H7 (cell line): ENCODE data around the gene TMEM178A. TPM values are rescaled to one million over a fixed set of nuclear protein-coding genes. Genes with fewer than 3 reads are reported as not detected.
"Not testable (repeated sequence)": the region's sequence is repeated elsewhere in the genome, so short reads cannot be mapped to it uniquely, and the experiment has no call there.

Experiments used
- DNase-seq: peaks from one replicate; pipeline ENCODE4 v3.0.0; 2012
- H3K27me3 ChIP-seq: 2 replicates; pipeline ENCODE4 v1.6.0; 2011; ENCODE audit warnings: mild to moderate bottlenecking, low read length; ENCODE audit not compliant: control insufficient read depth, insufficient read depth
- H3K36me3 ChIP-seq: replicated peaks from 2 replicates; pipeline ENCODE4 v1.5.1; 2011; ENCODE audit warnings: low read length; ENCODE audit not compliant: control insufficient read depth, insufficient read depth
- H3K4me3 ChIP-seq: 2 replicates; pipeline ENCODE4 v1.5.1; 2011; ENCODE audit warnings: low read depth, mild to moderate bottlenecking, control low read depth, low read length, moderate library complexity; ENCODE audit not compliant: insufficient read depth
- total RNA-seq: library from RNA; depleted of rRNA; stranded (reverse); fragments of >200 nt; shearing (Covaris generic); gene quantifications from 2 replicates; pipeline ENCODE4 v1.2.3, GENCODE V29; 2014; rRNA removed

The TMEM178A gene
- total RNA-seq = 7.1 and 8.1 TPM in 2 replicates

DNA sequence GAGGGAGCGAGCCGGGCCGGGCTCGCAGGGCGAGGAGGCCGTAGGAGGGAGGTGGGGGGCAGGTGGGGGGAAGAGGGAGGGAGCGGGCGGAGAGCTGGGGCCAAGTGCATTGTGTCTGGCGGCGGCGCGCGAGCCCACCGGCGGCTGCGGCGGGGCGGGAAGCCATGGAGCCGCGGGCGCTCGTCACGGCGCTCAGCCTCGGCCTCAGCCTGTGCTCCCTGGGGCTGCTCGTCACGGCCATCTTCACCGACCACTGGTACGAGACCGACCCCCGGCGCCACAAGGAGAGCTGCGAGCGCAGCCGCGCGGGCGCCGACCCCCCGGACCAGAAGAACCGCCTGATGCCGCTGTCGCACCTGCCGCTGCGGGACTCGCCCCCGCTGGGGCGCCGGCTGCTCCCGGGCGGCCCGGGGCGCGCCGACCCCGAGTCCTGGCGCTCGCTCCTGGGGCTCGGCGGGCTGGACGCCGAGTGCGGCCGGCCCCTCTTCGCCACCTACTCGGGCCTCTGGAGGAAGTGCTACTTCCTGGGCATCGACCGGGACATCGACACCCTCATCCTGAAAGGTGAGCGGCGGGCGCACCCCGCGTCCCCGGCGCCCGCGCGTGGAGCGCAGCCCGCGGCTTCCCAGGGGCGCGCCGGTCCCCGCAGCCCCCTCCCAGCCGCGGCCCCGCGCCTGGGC lies at the start of gene TMEM178A:
TMEM178A (plus strand) TSS at position 107 of the 680 bp plus-strand sequence; CDS start at position 165, 58 bp downstream.
- H3K4me3 ChIP-seq = peak within 1 kb of the TSS; percentile 70
- H3K27me3 ChIP-seq = peaks cover 24% of the 10 kb centered on the region
- peak; percentile 93 for DNase-seq
- no peaks in the 10 kb centered on the region for H3K36me3 ChIP-seq

DNA sequence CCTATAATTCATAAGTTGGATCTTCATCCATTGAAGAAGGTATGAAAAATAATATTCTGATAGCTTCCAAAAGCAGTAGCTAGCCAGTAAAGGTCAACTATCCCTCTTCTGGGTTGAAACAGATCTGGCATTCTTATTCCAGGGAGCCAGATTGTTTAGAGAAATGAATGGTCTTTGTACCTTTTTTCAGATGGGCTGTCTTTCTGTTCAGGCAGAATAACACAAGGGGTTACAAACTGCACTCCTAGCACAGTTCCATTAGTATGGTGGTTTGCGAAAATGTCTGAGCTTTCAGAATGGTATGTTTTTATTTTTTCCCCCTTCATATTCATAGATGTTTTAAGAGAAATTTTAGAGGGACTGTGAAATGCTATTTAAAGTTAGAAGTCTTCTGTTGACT lies 47.5 kb upstream of the TMEM178A start:
- no peak for DNase-seq
- Histone ChIP-seq H3K27me3 (no peaks in the 10 kb centered on the region), H3K36me3 (no peaks in the 10 kb centered on the region), H3K4me3 (no peak overlapping the region)

DNA sequence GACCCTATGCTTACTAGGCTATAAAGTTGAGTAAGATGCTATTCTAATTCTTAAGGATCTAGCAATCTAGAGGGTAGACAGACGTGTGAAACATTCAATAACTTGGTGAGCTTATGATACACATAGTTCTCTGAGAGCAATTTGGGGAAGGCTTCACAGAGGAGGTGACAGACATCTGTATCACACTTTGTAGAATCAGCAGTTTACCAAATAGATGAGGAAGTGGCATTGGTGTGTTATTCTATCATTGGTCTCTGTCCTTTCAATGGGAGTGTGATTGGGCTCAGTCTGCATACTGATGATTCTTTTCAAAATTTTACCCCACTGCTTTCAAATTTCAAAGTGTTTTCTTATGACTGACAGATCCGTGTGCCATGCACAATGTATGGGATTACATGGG lies 47.0 kb upstream of the TMEM178A start:
- H3K4me3 ChIP-seq = no peak overlapping the region
- no peaks in the 10 kb centered on the region for H3K27me3 ChIP-seq
- no peak for DNase-seq
- H3K36me3 ChIP-seq = no peaks in the 10 kb centered on the region

DNA sequence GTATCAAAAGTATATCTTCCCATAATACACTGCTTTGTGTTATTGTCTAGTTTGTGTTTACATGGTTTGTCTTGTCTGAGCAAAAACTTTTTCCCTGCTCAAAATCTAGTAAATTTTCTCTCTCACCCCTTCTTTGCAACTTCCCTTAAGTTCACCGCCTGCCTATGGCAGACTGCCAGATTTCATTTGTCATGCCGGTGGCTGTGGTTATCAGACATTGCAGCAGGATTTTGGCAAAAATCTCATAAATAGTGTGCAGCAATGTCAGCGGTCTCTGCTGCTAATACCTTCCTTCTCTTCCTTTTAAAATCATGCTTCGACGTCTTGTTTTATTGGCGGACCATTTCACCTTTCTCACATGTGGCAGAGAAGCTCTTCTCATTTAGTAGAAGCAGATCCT lies 45.6 kb upstream of the TMEM178A start:
- H3K27me3 ChIP-seq = no peaks in the 10 kb centered on the region
- DNase-seq = no peak
- H3K36me3 ChIP-seq = no peaks in the 10 kb centered on the region
- H3K4me3 ChIP-seq = no peak overlapping the region

DNA sequence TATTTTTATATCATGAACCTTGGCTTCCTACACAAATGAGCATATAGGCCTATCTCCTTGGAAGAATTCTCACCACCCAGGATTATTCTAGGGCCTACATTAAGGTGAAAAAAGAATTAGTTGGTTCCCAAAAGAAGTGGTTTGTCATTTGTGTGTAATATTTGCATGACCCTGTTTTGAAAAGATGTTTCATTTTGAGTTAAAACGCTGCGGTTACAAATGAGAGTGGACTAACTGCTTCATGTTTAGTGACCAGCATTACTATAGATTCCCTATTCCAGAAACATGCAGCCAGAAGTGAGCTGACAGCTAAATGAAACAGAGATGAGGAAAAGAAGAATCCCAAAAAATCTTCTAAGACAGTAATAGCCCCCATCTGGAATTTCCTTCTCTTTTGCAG lies 44.1 kb upstream of the TMEM178A start:
- Histone ChIP-seq H3K36me3 (no peaks in the 10 kb centered on the region), H3K27me3 (no peaks in the 10 kb centered on the region), H3K4me3 (no peak overlapping the region)
- DNase-seq = no peak

DNA sequence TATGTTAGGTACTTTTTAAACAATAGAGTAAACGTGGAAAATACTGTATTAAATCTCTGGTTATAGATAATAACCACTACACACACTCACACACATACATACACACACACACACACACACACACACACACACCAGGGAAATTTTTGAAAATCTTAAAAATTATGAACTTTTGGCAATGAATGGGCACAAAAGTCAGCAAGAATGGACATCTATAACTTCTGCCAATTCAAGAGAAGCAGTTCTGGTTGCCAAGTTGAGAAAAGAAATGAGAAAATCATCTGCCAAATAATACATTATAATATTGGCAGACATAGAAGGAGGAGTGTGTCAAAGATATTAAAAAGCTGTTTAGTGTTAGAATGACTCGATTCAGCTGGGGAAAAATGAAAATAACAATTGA lies 42.9 kb upstream of the TMEM178A start:
- no peak overlapping the region for H3K4me3 ChIP-seq
- no peak for DNase-seq
- H3K27me3 ChIP-seq = no peaks in the 10 kb centered on the region
- no peaks in the 10 kb centered on the region for H3K36me3 ChIP-seq

DNA sequence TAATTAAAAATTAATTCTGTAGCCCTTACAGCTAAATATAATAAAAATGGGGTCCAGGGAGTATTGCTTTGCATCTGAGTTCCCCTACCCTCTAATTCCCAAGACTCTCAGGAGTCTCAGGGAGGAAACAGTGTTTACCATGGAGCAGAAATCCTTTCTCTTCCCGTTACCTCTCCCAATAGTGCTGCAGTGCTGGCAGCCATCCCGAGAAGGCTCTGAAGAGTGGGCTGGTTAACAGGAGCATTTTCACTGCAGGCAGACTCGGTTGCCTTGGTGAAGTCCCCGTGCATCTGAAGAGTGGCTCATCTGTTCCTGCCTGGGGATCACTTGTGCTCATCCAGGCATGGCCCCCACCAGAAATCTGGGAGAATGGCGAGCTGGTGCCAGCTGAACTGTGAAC lies 41.8 kb upstream of the TMEM178A start:
- no peak overlapping the region for H3K4me3 ChIP-seq
- H3K36me3 ChIP-seq = no peaks in the 10 kb centered on the region
- H3K27me3 ChIP-seq = no peaks in the 10 kb centered on the region
- DNase-seq = no peak

DNA sequence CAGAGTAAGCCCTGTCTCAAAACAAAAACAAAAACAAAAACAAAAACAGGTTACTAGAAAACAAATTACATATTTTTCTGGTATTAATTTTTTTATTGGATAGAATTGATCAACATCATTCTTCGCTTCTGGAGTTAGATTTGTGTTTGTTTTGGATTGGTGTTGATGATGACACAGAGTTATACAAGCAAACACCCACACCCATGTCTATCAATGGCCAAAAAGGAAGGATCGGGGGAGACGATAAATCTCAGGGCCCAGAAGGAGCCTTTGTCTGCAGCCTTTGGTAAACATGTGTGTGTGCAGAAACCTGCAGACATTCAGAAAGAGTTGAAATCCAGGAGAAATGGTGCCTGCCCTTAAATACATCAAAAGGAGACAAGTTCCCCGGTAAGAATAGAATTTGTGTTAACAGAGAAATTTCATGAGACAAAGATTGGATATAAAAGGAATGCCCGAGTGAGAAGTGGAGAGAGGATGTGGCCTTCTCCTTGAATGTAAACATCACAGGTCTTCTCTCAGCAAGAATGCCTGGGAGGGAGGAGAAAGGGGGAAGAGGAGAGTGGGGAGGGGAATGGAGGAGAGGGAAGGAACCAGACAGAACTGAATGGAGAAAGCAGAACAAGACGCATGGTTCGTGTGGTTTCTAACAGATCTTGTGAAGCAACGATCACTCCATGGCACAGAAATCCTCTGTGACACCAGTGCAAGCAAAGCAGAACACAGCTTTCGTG lies 40.4 kb upstream of the TMEM178A start:
- DNase-seq = no peak
- Histone ChIP-seq H3K36me3 (no peaks in the 10 kb centered on the region), H3K27me3 (no peaks in the 10 kb centered on the region), H3K4me3 (no peak overlapping the region)

DNA sequence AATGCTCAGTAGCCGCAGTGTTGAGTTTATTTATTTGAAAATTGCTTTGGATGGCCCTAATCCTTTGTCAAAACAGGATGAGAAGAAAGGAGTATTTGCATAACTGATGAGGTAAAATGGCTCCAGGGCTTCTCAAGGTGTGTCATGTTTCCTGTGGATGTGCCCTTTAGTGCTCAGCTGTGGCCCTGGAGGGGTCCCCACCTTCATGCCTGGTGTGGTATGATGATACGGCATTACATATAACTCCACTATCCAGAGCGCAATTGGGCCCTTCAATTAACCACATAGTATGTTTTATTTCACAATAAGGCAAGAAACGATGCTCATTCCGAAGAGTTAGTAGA lies 39.8 kb upstream of the TMEM178A start:
- DNase-seq = no peak
- Histone ChIP-seq H3K4me3 (no peak overlapping the region), H3K36me3 (no peaks in the 10 kb centered on the region), H3K27me3 (no peaks in the 10 kb centered on the region)

DNA sequence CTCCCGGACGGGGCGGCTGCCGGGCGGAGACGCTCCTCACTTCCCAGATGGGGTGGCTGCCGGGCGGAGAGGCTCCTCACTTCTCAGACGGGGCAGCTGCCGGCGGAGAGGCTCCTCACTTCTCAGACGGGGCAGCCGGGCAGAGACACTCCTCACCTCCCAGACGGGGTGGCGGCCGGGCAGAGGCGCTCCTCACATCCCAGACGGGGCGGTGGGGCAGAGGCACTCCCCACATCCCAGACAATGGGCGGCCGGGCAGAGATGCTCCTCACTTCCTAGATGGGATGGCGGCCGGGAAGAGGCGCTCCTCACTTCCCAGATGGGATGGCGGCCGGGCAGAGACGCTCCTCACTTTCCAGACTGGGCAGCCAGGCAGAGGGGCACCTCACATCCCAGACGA lies 37.4 kb upstream of the TMEM178A start:
- DNase-seq, H3K27me3 ChIP-seq, H3K36me3 ChIP-seq, H3K4me3 ChIP-seq: not testable (repeated sequence)

DNA sequence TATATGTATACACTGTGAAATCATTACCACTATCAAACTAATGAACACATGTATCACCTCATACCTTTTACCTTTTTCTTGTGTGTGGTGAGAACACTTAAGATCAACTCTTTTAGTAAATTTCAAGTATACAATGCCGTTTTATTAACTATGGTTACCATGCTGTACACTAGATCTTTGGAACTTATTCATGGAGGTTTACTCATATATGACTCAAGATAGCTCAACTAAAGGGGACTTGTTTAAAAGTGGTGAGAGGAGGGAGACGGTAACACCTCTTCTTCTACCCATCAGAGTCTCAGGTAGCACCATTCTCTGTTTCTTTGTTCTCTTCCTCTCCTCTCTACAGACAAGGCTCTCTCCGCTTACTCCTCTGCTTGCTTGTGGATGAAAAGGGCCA lies 36.1 kb upstream of the TMEM178A start:
- H3K36me3 ChIP-seq = no peaks in the 10 kb centered on the region
- no peaks in the 10 kb centered on the region for H3K27me3 ChIP-seq
- H3K4me3 ChIP-seq = no peak overlapping the region
- DNase-seq = no peak

DNA sequence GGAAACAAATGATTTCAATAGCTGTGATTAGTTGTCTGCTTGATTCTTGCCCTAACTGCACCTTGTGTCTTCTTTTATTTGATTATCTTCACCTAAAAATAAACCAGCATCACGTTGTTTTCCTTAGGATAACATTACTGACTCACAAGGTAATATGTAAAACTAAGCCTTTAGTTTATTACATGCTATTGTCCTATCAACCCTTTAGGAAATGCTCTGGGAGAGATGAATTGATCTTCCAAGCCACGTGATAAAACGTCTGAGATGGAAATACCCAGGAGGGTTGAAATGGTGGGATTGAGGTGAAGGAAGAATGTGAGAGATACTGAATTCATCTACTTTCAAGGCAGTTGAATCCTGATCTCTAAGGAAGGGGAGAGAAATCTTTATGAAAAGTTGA lies 34.5 kb upstream of the TMEM178A start:
- no peak for DNase-seq
- Histone ChIP-seq H3K4me3 (no peak overlapping the region), H3K27me3 (no peaks in the 10 kb centered on the region), H3K36me3 (no peaks in the 10 kb centered on the region)

DNA sequence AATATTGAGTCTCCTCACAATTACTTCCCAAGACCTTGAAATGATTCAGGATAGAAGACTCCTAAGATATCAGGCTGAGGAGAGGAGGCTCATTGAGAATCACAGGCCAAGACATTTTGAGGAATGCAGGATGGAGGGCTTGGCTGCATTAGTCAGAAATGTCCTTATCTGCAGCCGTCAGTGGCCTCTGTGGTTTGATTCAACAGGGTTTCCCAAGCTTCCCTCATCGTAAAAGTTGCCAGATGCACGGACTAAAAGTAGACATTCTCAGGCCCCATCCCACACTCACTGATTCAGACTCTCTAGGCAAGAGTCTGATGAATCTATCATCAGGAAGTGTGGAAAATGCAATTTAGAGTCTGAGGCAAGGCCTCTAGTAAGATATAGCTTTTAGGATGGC lies 34.0 kb upstream of the TMEM178A start:
- no peaks in the 10 kb centered on the region for H3K36me3 ChIP-seq
- H3K4me3 ChIP-seq = no peak overlapping the region
- no peak for DNase-seq

DNA sequence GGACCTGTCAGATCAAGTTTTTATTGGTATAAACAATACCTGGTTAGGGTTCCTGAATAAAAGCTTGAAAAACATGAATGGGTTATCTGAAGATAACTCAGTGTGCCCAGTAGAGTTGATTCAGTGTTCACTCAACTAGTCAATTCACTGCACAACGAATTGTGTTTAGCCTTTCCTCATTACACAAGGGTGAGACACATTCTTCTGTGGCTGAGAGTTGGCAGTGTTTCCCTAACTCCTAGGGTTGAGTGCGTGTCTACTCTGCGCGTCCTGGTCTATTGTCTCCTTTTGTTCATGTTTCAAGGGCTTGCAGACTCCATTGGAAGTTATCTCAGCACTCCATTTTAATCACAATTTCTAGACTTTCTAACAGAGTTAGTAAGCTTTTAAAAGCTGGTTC lies 32.8 kb upstream of the TMEM178A start:
- H3K27me3 ChIP-seq = no peaks in the 10 kb centered on the region
- H3K4me3 ChIP-seq = no peak overlapping the region
- DNase-seq = no peak
- H3K36me3 ChIP-seq = no peaks in the 10 kb centered on the region

More for the DNA sequence above, 34.0 kb upstream of the TMEM178A start:
- no peaks in the 10 kb centered on the region for H3K27me3 ChIP-seq

DNA sequence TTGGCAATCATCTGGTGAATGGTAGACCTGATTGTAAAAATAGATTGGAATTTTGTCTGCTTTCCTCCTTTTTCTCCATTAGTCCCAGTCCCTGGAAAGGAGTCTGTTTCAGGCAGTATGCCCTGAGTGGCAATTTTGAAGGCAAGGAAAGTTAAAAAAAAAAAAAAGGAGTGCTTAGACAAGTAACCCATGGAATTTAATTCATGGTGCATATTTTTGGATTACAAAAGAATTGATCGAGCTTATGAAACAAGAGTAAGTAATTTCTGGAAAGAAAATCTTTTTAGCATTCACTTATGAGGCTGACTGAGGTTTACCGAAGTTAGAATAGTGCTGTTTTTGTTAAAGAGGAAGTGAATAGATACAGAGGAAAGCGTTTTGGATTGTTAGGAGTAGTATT lies 29.4 kb upstream of the TMEM178A start:
- DNase-seq = no peak
- Histone ChIP-seq H3K36me3 (no peaks in the 10 kb centered on the region), H3K4me3 (no peak overlapping the region), H3K27me3 (no peaks in the 10 kb centered on the region)
